Retinal pigment epithelial cell (primary cell): ENCODE data around the gene DEPDC7.

Experiments used
- DNase-seq: peaks from one replicate; pipeline ENCODE4 v3.0.0-alpha.2; 2010; ENCODE audit warnings: low read depth
- H3K4me3 ChIP-seq: 2 replicates; pipeline ENCODE4 v1.5.1; 2011; ENCODE audit warnings: mild to moderate bottlenecking, low read length, control low read depth, moderate library complexity
- TF ChIP-seq, protein P1 (sequence below): conservative IDR thresholded peaks from 2 replicates; pipeline ENCODE4 v1.5.1; 2011; ENCODE audit warnings: low read depth, low read length, control low read depth, inconsistent platforms

The DEPDC7 gene

DNA sequence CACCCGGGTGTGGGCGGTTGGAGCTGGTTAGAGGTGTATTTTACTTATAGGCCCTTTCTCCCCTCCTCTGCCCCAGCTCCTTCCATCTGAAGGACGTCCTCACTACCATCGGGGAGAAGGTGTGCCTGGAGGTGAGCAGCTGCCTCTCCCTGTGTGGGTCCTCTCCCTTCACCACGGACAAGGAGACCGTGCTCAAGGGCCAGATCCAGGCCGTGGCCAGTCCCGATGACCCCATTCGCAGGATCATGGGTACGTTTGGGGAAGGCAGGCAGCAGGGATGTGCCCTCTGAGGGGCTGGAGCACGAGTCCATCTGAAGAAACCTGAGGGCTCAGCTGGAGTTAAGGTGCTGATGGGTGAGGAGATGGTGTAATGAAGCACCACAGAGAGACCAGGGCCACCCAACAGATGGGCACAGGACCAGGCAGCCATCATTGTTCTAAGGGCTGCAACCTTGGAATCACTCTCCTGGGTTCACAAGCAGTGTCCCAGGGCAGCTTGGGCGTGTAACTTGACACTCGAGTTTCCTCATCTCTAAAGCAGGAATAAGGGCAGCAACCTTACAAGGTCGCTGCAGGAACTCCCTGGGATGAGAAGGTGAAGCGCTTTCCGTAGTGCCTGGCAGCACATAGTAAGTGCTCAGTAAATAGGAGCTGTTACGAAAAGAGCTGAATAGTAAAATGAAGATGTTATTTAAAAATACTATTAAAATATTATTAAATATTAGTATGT, 53.1 kb downstream of the DEPDC7 start:
- no peak for DNase-seq
- TF ChIP-seq, protein P1, sequence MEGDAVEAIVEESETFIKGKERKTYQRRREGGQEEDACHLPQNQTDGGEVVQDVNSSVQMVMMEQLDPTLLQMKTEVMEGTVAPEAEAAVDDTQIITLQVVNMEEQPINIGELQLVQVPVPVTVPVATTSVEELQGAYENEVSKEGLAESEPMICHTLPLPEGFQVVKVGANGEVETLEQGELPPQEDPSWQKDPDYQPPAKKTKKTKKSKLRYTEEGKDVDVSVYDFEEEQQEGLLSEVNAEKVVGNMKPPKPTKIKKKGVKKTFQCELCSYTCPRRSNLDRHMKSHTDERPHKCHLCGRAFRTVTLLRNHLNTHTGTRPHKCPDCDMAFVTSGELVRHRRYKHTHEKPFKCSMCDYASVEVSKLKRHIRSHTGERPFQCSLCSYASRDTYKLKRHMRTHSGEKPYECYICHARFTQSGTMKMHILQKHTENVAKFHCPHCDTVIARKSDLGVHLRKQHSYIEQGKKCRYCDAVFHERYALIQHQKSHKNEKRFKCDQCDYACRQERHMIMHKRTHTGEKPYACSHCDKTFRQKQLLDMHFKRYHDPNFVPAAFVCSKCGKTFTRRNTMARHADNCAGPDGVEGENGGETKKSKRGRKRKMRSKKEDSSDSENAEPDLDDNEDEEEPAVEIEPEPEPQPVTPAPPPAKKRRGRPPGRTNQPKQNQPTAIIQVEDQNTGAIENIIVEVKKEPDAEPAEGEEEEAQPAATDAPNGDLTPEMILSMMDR: no peak
- H3K4me3 ChIP-seq: no peak overlapping the region

DNA sequence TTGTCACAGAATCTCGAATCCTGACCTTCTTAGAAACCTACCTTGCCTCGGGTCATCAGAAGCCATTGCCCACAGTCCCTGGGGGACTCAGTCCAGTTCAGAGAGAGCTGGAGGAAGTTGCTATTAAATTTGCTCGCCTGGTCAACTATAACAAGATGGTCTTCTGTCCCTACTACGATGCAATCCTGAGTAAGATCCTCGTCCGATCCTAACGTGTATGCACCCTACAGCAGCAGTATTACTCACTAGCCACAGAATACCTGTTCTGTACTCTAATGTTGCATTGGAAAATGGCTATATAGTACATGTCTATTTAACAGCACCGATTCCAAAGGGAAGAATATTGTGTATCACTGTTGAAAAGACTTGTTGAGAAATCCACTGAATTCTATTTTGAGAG, 56.8 kb downstream of the DEPDC7 start:
- H3K4me3 ChIP-seq: no peak overlapping the region
- TF ChIP-seq, protein P1: no peak
- DNase-seq: no peak
